Left colon (tissue), 2 donors: ENCODE data around the gene RDH11. TPM values are rescaled to one million over a fixed set of nuclear protein-coding genes. Genes with fewer than 3 reads are reported as not detected.

ENCODE experiments used
- ATAC-seq: fragments of 200-7000 bp; cut with Tn5 transposase; one replicate; pipeline ENCODE4 v1.9.1; 2020; ENCODE audit warnings: mild to moderate bottlenecking, moderate library complexity
- DNase-seq, 2 donors: peaks; one replicate each; pipeline ENCODE4 v3.0.0-alpha.2; 2020
- intact Hi-C, 2 donors: fragments of 100-400 bp; cut with DNase I in 1 of 2; cut with micrococcal nuclease in 1 of 2; formaldehyde crosslinking; loops; one replicate each; pipeline versions ENCODE4 v1.11.2 to v1.14.0; 2022; cut with DNase I, micrococcal nuclease
- total RNA-seq, 2 donors: library from RNA; stranded (reverse); fragmentation: NEBNext Ultra II Directional; extraction: Animal tissue kit (Norgen Biotek cat#: 25700); gene quantifications; one replicate each; pipeline ENCODE4 v1.2.1, GENCODE V29; 2021
- donor health status: DM: no; HTN: no; CAD: no.
- donor health status: DM: yes; HTN: yes; CAD: no.

The RDH11 gene
- total RNA-seq, 2 donors from 2014 or later = 40.6 to 48.1 TPM

GRCh38 chr14:67665868-67666267 lies 29.7 kb downstream of the RDH11 start:
- intact Hi-C loops = loop anchor here in 1 of 2 donors (2.0 kb wide), 1 partner anchor 47 kb away; the partner anchor contains the start of gene ARG2
- no peak for ATAC-seq
- DNase-seq = no peak

- DNase-seq (no peak), ATAC-seq (no peak)
- intact Hi-C loops = no loop called here
Measured at GRCh38 chr14:67663633-67664032, 31.9 kb downstream of the RDH11 start.

- ATAC-seq (no peak), DNase-seq (no peak)
- intact Hi-C loops = no loop called here
Measured at GRCh38 chr14:67653651-67654280, 41.8 kb downstream of the RDH11 start.

GRCh38 chr14:67652189-67652588 lies 43.4 kb downstream of the RDH11 start:
- no peak for ATAC-seq
- intact Hi-C loops = no loop called here
- no peak for DNase-seq

GRCh38 chr14:67650694-67651093 lies 44.9 kb downstream of the RDH11 start:
- intact Hi-C loops = no loop called here
- ATAC-seq = no peak
- no peak for DNase-seq

- intact Hi-C loops = no loop called here
- no peak for ATAC-seq
- DNase-seq = no peak
Measured at GRCh38 chr14:67650151-67650550, 45.4 kb downstream of the RDH11 start.

GRCh38 chr14:67646131-67646530 lies 49.4 kb downstream of the RDH11 start:
- DNase-seq = no peak
- ATAC-seq = no peak
- intact Hi-C loops = no loop called here

GRCh38 chr14:67645414-67645813 lies 50.1 kb downstream of the RDH11 start:
- ATAC-seq (no peak), DNase-seq (no peak)
- intact Hi-C loops = no loop called here

- intact Hi-C loops = no loop called here
- ATAC-seq = no peak
- no peak for DNase-seq
Measured at GRCh38 chr14:67644428-67644827, 51.1 kb downstream of the RDH11 start.

- ATAC-seq = no peak
- intact Hi-C loops = no loop called here
- no peak for DNase-seq
Measured at GRCh38 chr14:67643713-67644112, 51.9 kb downstream of the RDH11 start.

GRCh38 chr14:67641902-67642749 lies 53.4 kb downstream of the RDH11 start:
- DNase-seq (no peak), ATAC-seq (peak; percentile 60)
- intact Hi-C loops = no loop called here

- ATAC-seq (no peak), DNase-seq (no peak)
- intact Hi-C loops = no loop called here
Measured at GRCh38 chr14:67641480-67641879, 54.1 kb downstream of the RDH11 start.

GRCh38 chr14:67638642-67639041 lies 56.9 kb downstream of the RDH11 start:
- intact Hi-C loops = no loop called here
- DNase-seq = no peak
- ATAC-seq = no peak

- peak; percentile 53 for ATAC-seq
- no peak for DNase-seq
- intact Hi-C loops = no loop called here
Measured at GRCh38 chr14:67636361-67636919, 59.1 kb downstream of the RDH11 start.

- intact Hi-C loops = no loop called here
- ATAC-seq (peak; percentile 92), DNase-seq (peak in 1 of 2 donors; percentile 20)
Measured at GRCh38 chr14:67633451-67634147, 62.0 kb downstream of the RDH11 start.

GRCh38 chr14:67630938-67631337 lies 64.6 kb downstream of the RDH11 start:
- no peak for DNase-seq
- intact Hi-C loops = no loop called here
- no peak for ATAC-seq

- intact Hi-C loops = no loop called here
- ATAC-seq (no peak), DNase-seq (no peak)
Measured at GRCh38 chr14:67630186-67630585, 65.4 kb downstream of the RDH11 start.

- intact Hi-C loops = no loop called here
- no peak for ATAC-seq
- DNase-seq = no peak
Measured at GRCh38 chr14:67627519-67627918, 68.0 kb downstream of the RDH11 start.
